Adipose tissue (tissue), 3 donors: ENCODE results near the gene RAG1. TPM values are rescaled to one million over a fixed set of nuclear protein-coding genes. Genes with fewer than 3 reads are reported as not detected.

Source experiments
- H3K27ac ChIP-seq: one replicate; pipeline ENCODE4 v1.5.1; 2013; ENCODE audit warnings: low read depth, low read length
- WGBS, 3 donors: extraction: QIAGEN DNeasy Blood & Tissue Kit; methylation state at CpG; one replicate each; pipeline ENCODE4 v1.1.7; 2013; 5-methylcytosine and 5-hydroxymethylcytosine counted together
- polyA plus RNA-seq, 3 donors: library from polyadenylated mRNA; stranded (reverse); fragments of 200-250 nt; gene quantifications; one replicate each; pipeline ENCODE4 v1.2.3, GENCODE V29; 2013
- donor health status: healthy with polysubstance abuse.
- donor health status: Bipolar disorder and iron deficiency.
- donor health status: healthy.

RAG1 gene
- polyA plus RNA-seq, 3 donors, result 0.10 to 0.56 (median 0.21) TPM

- no peak overlapping the region for H3K27ac ChIP-seq
- 86 to 100% (median 93%) methylated on average over 2 of the region's 2 CpGs for WGBS, 3 donors
Observed at GRCh38 chr11:36581536-36581935, 13.7 kb downstream of the RAG1 start.

GRCh38 chr11:36583667-36584066, 15.9 kb downstream of the RAG1 start:
- WGBS, 3 donors, result 62 to 71% (median 64%) methylated on average over 3 of the region's 3 CpGs

GRCh38 chr11:36586543-36586942, 18.7 kb downstream of the RAG1 start:
- H3K27ac ChIP-seq, result no peak overlapping the region

More at GRCh38 chr11:36583667-36584066, 15.9 kb downstream of the RAG1 start:
- no peak overlapping the region for H3K27ac ChIP-seq

- no peak overlapping the region for H3K27ac ChIP-seq
- WGBS, 3 donors, result 34 to 47% (median 47%) methylated on average over 1 of the region's 1 CpG
Observed at GRCh38 chr11:36588099-36588498, 20.3 kb downstream of the RAG1 start.

- WGBS, 3 donors, result 44 to 65% (median 62%) methylated on average over 4 of the region's 4 CpGs
- no peak overlapping the region for H3K27ac ChIP-seq
Observed at GRCh38 chr11:36590513-36590912, 22.7 kb downstream of the RAG1 start.

- no peak overlapping the region for H3K27ac ChIP-seq
- 36 to 72% (median 38%) methylated on average over 1 of the region's 1 CpG for WGBS, 3 donors
Observed at GRCh38 chr11:36591433-36591832, 23.6 kb downstream of the RAG1 start.

GRCh38 chr11:36594316-36594989, 26.6 kb downstream of the RAG1 start, which contains the start of gene IFTAP:
IFTAP (plus strand) TSS chr11:36594502; CDS start chr11:36610104, 15,602 bp downstream.
- no peak within 1 kb of the TSS for H3K27ac ChIP-seq
- 0 to 1% (median 1%) methylated on average over 29 of the region's 29 CpGs for WGBS, 3 donors

- no peak overlapping the region for H3K27ac ChIP-seq
Observed at GRCh38 chr11:36596880-36597279, 29.1 kb downstream of the RAG1 start.

- 84 to 95% (median 88%) methylated on average over 2 of the region's 2 CpGs for WGBS, 3 donors
- H3K27ac ChIP-seq, result no peak within 1 kb of the TSS
Observed at GRCh38 chr11:36598051-36598450, 30.2 kb downstream of the RAG1 start, which contains the start of gene RAG2. RAG2 (minus strand) TSS chr11:36598236; CDS start chr11:36594168, 4,068 bp downstream.

GRCh38 chr11:36600180-36600579, 32.4 kb downstream of the RAG1 start:
- 86 to 92% (median 91%) methylated on average over 7 of the region's 7 CpGs for WGBS, 3 donors
- no peak overlapping the region for H3K27ac ChIP-seq

GRCh38 chr11:36601155-36601554, 33.3 kb downstream of the RAG1 start:
- WGBS, 3 donors, result 52 to 74% (median 59%) methylated on average over 2 of the region's 2 CpGs
- no peak overlapping the region for H3K27ac ChIP-seq

- H3K27ac ChIP-seq, result no peak overlapping the region
Observed at GRCh38 chr11:36602135-36602534, 34.3 kb downstream of the RAG1 start.

- WGBS, 3 donors, result 80 to 87% (median 82%) methylated on average over 6 of the region's 6 CpGs
- H3K27ac ChIP-seq, result no peak overlapping the region
Observed at GRCh38 chr11:36605221-36606216, 37.7 kb downstream of the RAG1 start.

- H3K27ac ChIP-seq, result no peak overlapping the region
- WGBS, 3 donors, result 67 to 89% (median 77%) methylated on average over 1 of the region's 1 CpG
Observed at GRCh38 chr11:36608491-36609199, 40.8 kb downstream of the RAG1 start.

- H3K27ac ChIP-seq, result no peak overlapping the region
- WGBS, 3 donors, result 42 to 79% (median 73%) methylated on average over 2 of the region's 2 CpGs
Observed at GRCh38 chr11:36609383-36609782, 41.6 kb downstream of the RAG1 start.

GRCh38 chr11:36615826-36616225, 48.0 kb downstream of the RAG1 start:
- H3K27ac ChIP-seq, result no peak overlapping the region

GRCh38 chr11:36617543-36618362, 49.9 kb downstream of the RAG1 start:
- no peak overlapping the region for H3K27ac ChIP-seq
- WGBS, 3 donors, result 89 to 91% (median 91%) methylated on average over 6 of the region's 6 CpGs

More at GRCh38 chr11:36615826-36616225, 48.0 kb downstream of the RAG1 start:
- WGBS, 3 donors, result 72 to 79% (median 76%) methylated on average over 3 of the region's 3 CpGs
